HepG2 (cell line): Measurements from ENCODE around the gene CYSTM1. TPM values are rescaled to one million over a fixed set of nuclear protein-coding genes. Genes with fewer than 3 reads are reported as not detected.

ENCODE experiments used
- GPBP1L1 ChIP-seq: sonication (generic); formaldehyde crosslinking; IDR thresholded peaks from 2 replicates; pipeline ENCODE4 v1.5.0; 2020; ENCODE audit warnings: mild to moderate bottlenecking, missing genetic modification reagents
- HBP1 ChIP-seq: IDR thresholded peaks from 2 replicates; pipeline ENCODE4 v1.6.1; 2016; ENCODE audit warnings: low read depth, control low read depth
- HMG20A ChIP-seq: IDR thresholded peaks from 2 replicates; pipeline ENCODE4 v1.6.1; 2016; ENCODE audit warnings: borderline replicate concordance
- HOXA5 ChIP-seq: sonication (generic); formaldehyde crosslinking; IDR thresholded peaks from 2 replicates; pipeline ENCODE4 v1.4.0; 2020; ENCODE audit warnings: missing genetic modification reagents
- IKZF5 ChIP-seq: IDR thresholded peaks from 2 replicates; pipeline ENCODE4 v1.6.1; 2018; ENCODE audit warnings: missing genetic modification reagents, mild to moderate bottlenecking, missing compliant biosample characterization
- KDM6A ChIP-seq: IDR thresholded peaks from 2 replicates; pipeline ENCODE4 v1.6.1; 2016; ENCODE audit warnings: low read depth
- MEIS1 ChIP-seq: sonication (generic); formaldehyde crosslinking; IDR thresholded peaks from 2 replicates; pipeline ENCODE4 v1.9.0; 2021; ENCODE audit warnings: mild to moderate bottlenecking, missing genetic modification reagents, moderate library complexity, borderline replicate concordance
- NR2F1 ChIP-seq, 2 experiments: fragments of 450-650 bp in 1 of 2; formaldehyde crosslinking in 1 of 2; IDR thresholded peaks; 2 replicates each; pipeline versions ENCODE4 v1.5.0 to v1.6.1; 2016 to 2020; ENCODE audit warnings: mild to moderate bottlenecking in 1 of 2, missing compliant biosample characterization in 1 of 2, missing genetic modification reagents in 1 of 2, moderate library complexity in 1 of 2
- USF2 ChIP-seq, 2 experiments: sonication (generic) in 1 of 2; formaldehyde crosslinking in 1 of 2; IDR thresholded peaks; 2 replicates each; pipeline versions ENCODE4 v1.5.1 to v1.6.1; 2011 to 2020; ENCODE audit warnings: borderline replicate concordance in 1 of 2, low read depth in 1 of 2, low read length in 1 of 2, mild to moderate bottlenecking in 1 of 2, missing genetic modification reagents in 1 of 2, moderate library complexity in 1 of 2
- ZNF331 ChIP-seq: sonication (generic); formaldehyde crosslinking; IDR thresholded peaks from 2 replicates; pipeline ENCODE4 v1.4.0; 2020; ENCODE audit warnings: missing genetic modification reagents
- ZNF44 ChIP-seq: sonication (generic); formaldehyde crosslinking; IDR thresholded peaks from 2 replicates; pipeline ENCODE4 v1.5.1; 2020; ENCODE audit warnings: mild to moderate bottlenecking, missing genetic modification reagents
- ZNF503 ChIP-seq: sonication (generic); formaldehyde crosslinking; IDR thresholded peaks from 2 replicates; pipeline ENCODE4 v1.4.0; 2020; ENCODE audit warnings: missing genetic modification reagents
- ZNF7 ChIP-seq: IDR thresholded peaks from 2 replicates; pipeline ENCODE4 v1.6.1; 2016; ENCODE audit warnings: missing biosample characterization, missing genetic modification reagents
- ZNF724P ChIP-seq: sonication (generic); formaldehyde crosslinking; IDR thresholded peaks from 2 replicates; pipeline ENCODE4 v1.8.0; 2022; ENCODE audit warnings: missing genetic modification reagents, borderline replicate concordance
- ZSCAN12 ChIP-seq: sonication (generic); formaldehyde crosslinking; IDR thresholded peaks from 2 replicates; pipeline ENCODE4 v1.9.0; 2021; ENCODE audit warnings: mild to moderate bottlenecking, missing genetic modification reagents
- ZSCAN30 ChIP-seq: sonication (generic); formaldehyde crosslinking; IDR thresholded peaks from 2 replicates; pipeline ENCODE4 v1.5.0; 2020; ENCODE audit warnings: mild to moderate bottlenecking, missing genetic modification reagents
- polyA plus RNA-seq, 8 experiments: library from polyadenylated mRNA; depleted of rRNA in 3 of 8; stranded (reverse) in 7 of 8; unstranded in 1 of 8; fragments of >200 nt; fragmentation: Illumina TruSeq in 4 of 8; extraction: Trizol in 4 of 8; gene quantifications; 2 replicates each; pipeline versions ENCODE4 v1.2.1 to v1.2.3, GENCODE V29; 2011 to 2016; ENCODE audit warnings: low read depth in 4 of 8, missing spikeins in 1 of 8, mixed read lengths in 1 of 8; ENCODE audit not compliant: insufficient read depth in 1 of 8
- total RNA-seq, 5 experiments: library from RNA; depleted of rRNA; stranded (reverse); fragments of >200 nt; fragmentation: Illumina TruSeq; extraction: Trizol; gene quantifications; 2 replicates each; pipeline ENCODE4 v1.2.3, GENCODE V29; 2016; ENCODE audit warnings: low read depth in 1 of 5
- TF ChIP-seq, protein P1 (sequence below): sonication (generic); formaldehyde crosslinking; IDR thresholded peaks from 2 replicates; pipeline ENCODE4 v1.4.0; 2020; ENCODE audit warnings: missing genetic modification reagents

The CYSTM1 gene
- total and polyA plus RNA-seq, 2 of the 13 experiments (the other 11 are each of a cell fraction or from before 2014, with no cell fraction given): 40.0 to 73.4 TPM

DNA sequence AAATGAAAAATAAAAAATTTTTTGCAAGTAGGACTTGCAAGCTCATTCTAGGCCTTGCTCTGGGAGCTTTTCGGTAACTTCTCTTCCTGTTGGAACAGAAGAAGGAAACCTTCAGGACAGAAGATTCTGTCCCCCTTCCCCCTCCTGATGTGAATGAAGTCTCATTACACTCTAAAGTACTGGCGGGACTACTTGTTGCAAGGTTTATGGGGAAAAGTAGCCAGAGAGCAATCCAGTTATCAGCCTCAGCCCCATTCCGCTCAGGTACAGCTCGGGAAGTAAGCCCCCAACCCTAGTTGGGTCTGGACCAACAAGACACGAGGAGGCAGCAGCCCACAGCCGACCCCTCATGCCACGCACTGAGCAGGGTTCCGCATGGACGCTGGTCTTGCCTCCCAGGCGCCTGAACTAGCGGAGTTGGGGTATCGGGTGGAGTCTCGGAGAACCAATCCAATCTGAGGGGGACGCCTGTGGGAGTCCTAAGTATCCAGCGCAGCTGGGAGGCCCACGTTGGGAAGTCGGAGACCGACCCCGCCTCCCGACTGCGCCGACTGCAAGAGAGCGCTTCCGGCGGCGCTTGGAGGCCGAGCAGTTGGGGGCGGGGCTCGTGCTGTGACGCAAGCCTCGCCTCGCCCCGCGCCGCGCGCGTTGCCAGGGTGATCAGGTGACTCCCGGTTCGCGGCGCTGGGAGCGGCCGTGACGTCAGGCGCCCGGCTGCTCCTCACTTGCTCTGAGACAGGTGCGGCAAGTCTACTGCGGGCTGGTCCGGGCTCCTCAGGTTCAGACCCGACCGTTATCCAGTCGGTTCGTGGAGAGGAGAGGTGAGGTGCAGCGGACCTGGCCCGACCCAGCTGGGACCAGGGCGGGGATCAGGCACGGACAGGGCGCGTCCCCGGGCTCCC is at the start of gene CYSTM1 (continued):
- TF ChIP-seq USF2 (IDR thresholded peaks at IDR 0.05; ENCODE audit: low read depth, low read length) (no peak), USF2 (CRISPR knock-in tag; IDR thresholded peaks at IDR 0.05; ENCODE audit: borderline replicate concordance) (peak; percentile 71), HBP1 (CRISPR knock-in tag) (peak; percentile 25; the same call in 1 of the 2 replicates), HMG20A (CRISPR knock-in tag) (no peak), ZSCAN12 (CRISPR knock-in tag) (no peak), ZNF7 (CRISPR knock-in tag) (no peak), IKZF5 (peak; percentile 65; the same call in 1 of the 2 replicates), NR2F1 (CRISPR knock-in tag; IDR thresholded peaks at IDR 0.05) (no peak), ZNF724P (peak; percentile 76; the same call in 1 of the 2 replicates), ZNF331 (CRISPR knock-in tag) (no peak), ZSCAN30 (CRISPR knock-in tag) (no peak), MEIS1 (no peak), ZNF503 (0 out of 2 replicates have a peak, but pooled peaks have one; percentile 7), ZNF44 (CRISPR knock-in tag) (no peak), KDM6A (CRISPR knock-in tag) (0 out of 2 replicates have a peak, but pooled peaks have one; percentile 23), HOXA5 (no peak; the same call in 1 of the 2 replicates), GPBP1L1 (CRISPR knock-in tag) (no peak)
- TF ChIP-seq, protein P1, sequence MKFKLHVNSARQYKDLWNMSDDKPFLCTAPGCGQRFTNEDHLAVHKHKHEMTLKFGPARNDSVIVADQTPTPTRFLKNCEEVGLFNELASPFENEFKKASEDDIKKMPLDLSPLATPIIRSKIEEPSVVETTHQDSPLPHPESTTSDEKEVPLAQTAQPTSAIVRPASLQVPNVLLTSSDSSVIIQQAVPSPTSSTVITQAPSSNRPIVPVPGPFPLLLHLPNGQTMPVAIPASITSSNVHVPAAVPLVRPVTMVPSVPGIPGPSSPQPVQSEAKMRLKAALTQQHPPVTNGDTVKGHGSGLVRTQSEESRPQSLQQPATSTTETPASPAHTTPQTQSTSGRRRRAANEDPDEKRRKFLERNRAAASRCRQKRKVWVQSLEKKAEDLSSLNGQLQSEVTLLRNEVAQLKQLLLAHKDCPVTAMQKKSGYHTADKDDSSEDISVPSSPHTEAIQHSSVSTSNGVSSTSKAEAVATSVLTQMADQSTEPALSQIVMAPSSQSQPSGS (CRISPR knock-in tag): peak; percentile 86
